ENCODE measurements around the gene SLC4A3.

The SLC4A3 gene

GRCh38 chr2:219619235-219619634 lies 8.2 kb upstream of the SLC4A3 start:
- TF ChIP-seq GATA3 (IDR thresholded peaks at IDR 0.05; ENCODE audit: low read depth, low read length) (no peak), GATA2 (IDR thresholded peaks at IDR 0.05; ENCODE audit: low read depth, low read length) (no peak)

GRCh38 chr2:219620546-219620945 lies 6.9 kb upstream of the SLC4A3 start:
- TF ChIP-seq GATA3 (IDR thresholded peaks at IDR 0.05; ENCODE audit: low read depth, low read length) (no peak), GATA2 (IDR thresholded peaks at IDR 0.05; ENCODE audit: low read depth, low read length) (no peak)

GRCh38 chr2:219621935-219622334 lies 5.5 kb upstream of the SLC4A3 start:
- no peak for TF ChIP-seq GATA2 (IDR thresholded peaks at IDR 0.05; ENCODE audit: low read depth, low read length)
- no peak for TF ChIP-seq GATA3 (IDR thresholded peaks at IDR 0.05; ENCODE audit: low read depth, low read length)

GRCh38 chr2:219622472-219622871 lies 5.0 kb upstream of the SLC4A3 start:
- TF ChIP-seq GATA3 (IDR thresholded peaks at IDR 0.05; ENCODE audit: low read depth, low read length): no peak
- no peak for TF ChIP-seq GATA2 (IDR thresholded peaks at IDR 0.05; ENCODE audit: low read depth, low read length)

- TF ChIP-seq GATA2 (IDR thresholded peaks at IDR 0.05; ENCODE audit: low read depth, low read length): no peak
- no peak for TF ChIP-seq GATA3 (IDR thresholded peaks at IDR 0.05; ENCODE audit: low read depth, low read length)
Observed at GRCh38 chr2:219624565-219624964, 2.9 kb upstream of the SLC4A3 start.

- TF ChIP-seq GATA2 (IDR thresholded peaks at IDR 0.05; ENCODE audit: low read depth, low read length) (no peak), GATA3 (IDR thresholded peaks at IDR 0.05; ENCODE audit: low read depth, low read length) (no peak)
Observed at GRCh38 chr2:219625179-219625578, 2.3 kb upstream of the SLC4A3 start.

- TF ChIP-seq GATA3 (IDR thresholded peaks at IDR 0.05; ENCODE audit: low read depth, low read length) (no peak), GATA2 (IDR thresholded peaks at IDR 0.05; ENCODE audit: low read depth, low read length) (no peak)
Observed at GRCh38 chr2:219626540-219626939, 890 bp upstream of the SLC4A3 start.

- TF ChIP-seq GATA3 (IDR thresholded peaks at IDR 0.05; ENCODE audit: low read depth, low read length) (no peak), GATA2 (IDR thresholded peaks at IDR 0.05; ENCODE audit: low read depth, low read length) (no peak)
Observed at GRCh38 chr2:219628235-219628985, 980 bp downstream of the SLC4A3 start.

GRCh38 chr2:219628986-219629901 lies 1.8 kb downstream of the SLC4A3 start:
- TF ChIP-seq GATA2 (IDR thresholded peaks at IDR 0.05; ENCODE audit: low read depth, low read length) (no peak), GATA3 (IDR thresholded peaks at IDR 0.05; ENCODE audit: low read depth, low read length) (no peak)

GRCh38 chr2:219629976-219630695 lies 2.7 kb downstream of the SLC4A3 start:
- TF ChIP-seq GATA2 (IDR thresholded peaks at IDR 0.05; ENCODE audit: low read depth, low read length) (no peak), GATA3 (IDR thresholded peaks at IDR 0.05; ENCODE audit: low read depth, low read length) (no peak)

GRCh38 chr2:219630770-219631405 lies 3.5 kb downstream of the SLC4A3 start:
- TF ChIP-seq GATA2 (IDR thresholded peaks at IDR 0.05; ENCODE audit: low read depth, low read length) (no peak), GATA3 (IDR thresholded peaks at IDR 0.05; ENCODE audit: low read depth, low read length) (no peak)

GRCh38 chr2:219631406-219631891 lies 4.0 kb downstream of the SLC4A3 start:
- TF ChIP-seq GATA3 (IDR thresholded peaks at IDR 0.05; ENCODE audit: low read depth, low read length): no peak
- TF ChIP-seq GATA2 (IDR thresholded peaks at IDR 0.05; ENCODE audit: low read depth, low read length): no peak

GRCh38 chr2:219631904-219632759 lies 4.7 kb downstream of the SLC4A3 start:
- TF ChIP-seq GATA3 (IDR thresholded peaks at IDR 0.05; ENCODE audit: low read depth, low read length) (no peak), GATA2 (IDR thresholded peaks at IDR 0.05; ENCODE audit: low read depth, low read length) (no peak)
